H1 (cell line): ENCODE data around the gene CCDC33. TPM values are rescaled to one million over a fixed set of nuclear protein-coding genes. Genes with fewer than 3 reads are reported as not detected.

Experiments
- CTCF ChIA-PET: fragments of 300-600 bp; sonication (Branson Sonifier 250); formaldehyde crosslinking; loops from one replicate; lab custom pipeline; 2021; ENCODE audit not compliant: partially characterized antibody; lab: Charles Lee
- POLR2A ChIA-PET: fragments of 300-600 bp; sonication (Branson Sonifier 250); formaldehyde crosslinking; loops from one replicate; lab custom pipeline; 2021; ENCODE audit warnings: inconsistent platforms; ENCODE audit not compliant: partially characterized antibody; lab: Charles Lee
- DNase-seq, 2 experiments: peaks; one replicate each; pipeline versions ENCODE4 v3.0.0 to v3.0.0-alpha.2; 2010 to 2022; ENCODE audit warnings: low spot score in 2 of 2, low read depth in 1 of 2, mixed read lengths in 1 of 2
- FAIRE-seq: peaks from 2 replicates; lab custom pipeline; 2011; peaks lifted over from hg19 to GRCh38; lab: Jason Lieb, UNC
- H2AFZ ChIP-seq: 2 replicates; pipeline ENCODE4 v1.8.1; 2012; ENCODE audit warnings: low read length, inconsistent platforms
- H2AK5ac ChIP-seq: 2 replicates; pipeline ENCODE4 v1.6.1; 2013; ENCODE audit warnings: low read depth, low read length
- H2BK120ac ChIP-seq: replicated peaks from 2 replicates; pipeline ENCODE3; 2013; ENCODE audit warnings: low read depth, low read length, inconsistent platforms
- H2BK12ac ChIP-seq: 2 replicates; pipeline ENCODE4 v1.6.1; 2013; ENCODE audit warnings: low read depth, low read length
- H2BK15ac ChIP-seq: 2 replicates; pipeline ENCODE4 v1.6.1; 2013; ENCODE audit warnings: low read length
- H2BK20ac ChIP-seq: 2 replicates; pipeline ENCODE4 v1.6.1; 2013; ENCODE audit warnings: low read length
- H2BK5ac ChIP-seq: 2 replicates; pipeline ENCODE4 v1.6.1; 2013; ENCODE audit warnings: low read depth, low read length
- H3K14ac ChIP-seq: 2 replicates; pipeline ENCODE4 v1.6.1; 2013; ENCODE audit warnings: inconsistent platforms; ENCODE audit not compliant: insufficient read length
- H3K18ac ChIP-seq: 2 replicates; pipeline ENCODE4 v1.6.1; 2013; ENCODE audit warnings: low read length; ENCODE audit errors: extremely low read depth
- H3K23ac ChIP-seq: 2 replicates; pipeline ENCODE4 v1.6.1; 2013; ENCODE audit warnings: inconsistent platforms; ENCODE audit not compliant: insufficient read length
- H3K23me2 ChIP-seq: 2 replicates; pipeline ENCODE4 v1.6.1; 2013; ENCODE audit warnings: low read depth, low read length
- H3K27ac ChIP-seq: 2 replicates; pipeline ENCODE4 v1.6.1; 2011; ENCODE audit warnings: low read depth, low read length, inconsistent platforms
- H3K27me3 ChIP-seq, 4 experiments: replicated peaks in 1 of 4; 1 replicate in 1 of 4; 2 replicates in 3 of 4; pipeline versions ENCODE4 v1.6.1 to v1.8.1; 2011 to 2013; ENCODE audit warnings: low read length in 3 of 4, mild to moderate bottlenecking in 3 of 4, inconsistent platforms in 2 of 4, mixed read lengths in 2 of 4, moderate library complexity in 1 of 4; ENCODE audit not compliant: control insufficient read depth in 3 of 4, insufficient read depth in 3 of 4; ENCODE audit errors: extremely low read depth in 1 of 4
- H3K36me3 ChIP-seq, 4 experiments: 2 replicates each; pipeline versions ENCODE4 v1.6.1 to v1.8.1; 2011 to 2013; ENCODE audit warnings: mild to moderate bottlenecking in 4 of 4, low read length in 3 of 4, moderate library complexity in 2 of 4, control low read depth in 1 of 4, inconsistent platforms in 1 of 4; ENCODE audit not compliant: insufficient read depth in 4 of 4, control insufficient read depth in 2 of 4
- H3K4ac ChIP-seq: replicated peaks from 2 replicates; pipeline ENCODE3; 2013; ENCODE audit warnings: low read length, low read depth, mixed read lengths, inconsistent platforms; ENCODE audit not compliant: insufficient read length
- H3K4me1 ChIP-seq, 4 experiments: replicated peaks in 1 of 4; 1 replicate in 1 of 4; 2 replicates in 3 of 4; pipeline versions ENCODE4 v1.6.1 to v1.8.1; 2011 to 2013; ENCODE audit warnings: low read length in 3 of 4, inconsistent platforms in 2 of 4, mixed read lengths in 1 of 4; ENCODE audit not compliant: insufficient read depth in 4 of 4, control insufficient read depth in 3 of 4
- H3K4me2 ChIP-seq, 2 experiments: 2 replicates each; pipeline versions ENCODE4 v1.6.1 to v1.8.1; 2011 to 2013; ENCODE audit warnings: low read depth in 2 of 2, low read length in 2 of 2, control low read depth in 1 of 2, inconsistent platforms in 1 of 2, mild to moderate bottlenecking in 1 of 2; ENCODE audit not compliant: insufficient read depth in 1 of 2
- H3K4me3 ChIP-seq, 4 experiments: fragments of 200-600, 300-600 bp in 1 of 4; sonication (generic), shearing (Covaris generic), sonication (Bioruptor Twin) in 1 of 4; 2 replicates each; pipeline versions ENCODE4 v1.5.1 to v1.8.1; 2011 to 2016; ENCODE audit warnings: low read length in 4 of 4, low read depth in 3 of 4, control low read depth in 2 of 4, inconsistent platforms in 2 of 4, mild to moderate bottlenecking in 2 of 4, mixed read lengths in 1 of 4, moderate library complexity in 1 of 4; ENCODE audit not compliant: insufficient read depth in 2 of 4; ENCODE audit errors: extremely low read depth in 1 of 4
- H3K56ac ChIP-seq: replicated peaks from 2 replicates; pipeline ENCODE3; 2013; ENCODE audit warnings: low read depth, mild to moderate bottlenecking, mixed read lengths, low read length, inconsistent platforms; ENCODE audit not compliant: insufficient read length
- H3K79me1 ChIP-seq: 2 replicates; pipeline ENCODE4 v1.6.1; 2013; ENCODE audit warnings: low read depth, low read length, control low read depth
- H3K79me2 ChIP-seq, 2 experiments: 2 replicates each; pipeline versions ENCODE4 v1.6.1 to v1.8.1; 2012 to 2013; ENCODE audit warnings: low read length in 2 of 2, mild to moderate bottlenecking in 2 of 2, inconsistent platforms in 1 of 2; ENCODE audit not compliant: insufficient read depth in 2 of 2, control insufficient read depth in 1 of 2
- H3K9ac ChIP-seq, 4 experiments: replicated peaks in 1 of 4; 1 replicate in 1 of 4; 2 replicates in 3 of 4; pipeline versions ENCODE4 v1.6.1 to v1.8.1; 2011 to 2013; ENCODE audit warnings: low read depth in 3 of 4, low read length in 3 of 4, control low read depth in 2 of 4, mild to moderate bottlenecking in 2 of 4, moderate library complexity in 2 of 4, inconsistent platforms in 1 of 4; ENCODE audit errors: extremely low read depth in 1 of 4
- H3K9me3 ChIP-seq, 2 experiments: 2 replicates each; pipeline versions ENCODE4 v1.6.1 to v1.8.1; 2012 to 2013; ENCODE audit warnings: mild to moderate bottlenecking in 2 of 2, moderate library complexity in 2 of 2, control low read depth in 1 of 2, inconsistent platforms in 1 of 2, low read depth in 1 of 2, low read length in 1 of 2, mixed read lengths in 1 of 2; ENCODE audit not compliant: insufficient read depth in 2 of 2
- H4K20me1 ChIP-seq, 2 experiments: replicated peaks in 1 of 2; 2 replicates each; pipeline versions ENCODE3 to v1.8.1; 2011 to 2013; ENCODE audit warnings: inconsistent platforms in 2 of 2, low read length in 2 of 2, mild to moderate bottlenecking in 1 of 2; ENCODE audit not compliant: insufficient read depth in 2 of 2, control insufficient read depth in 1 of 2
- H4K5ac ChIP-seq: 2 replicates; pipeline ENCODE4 v1.6.1; 2013; ENCODE audit warnings: low read length, low read depth, mixed read lengths, inconsistent platforms; ENCODE audit not compliant: insufficient read length
- H4K8ac ChIP-seq: 2 replicates; pipeline ENCODE4 v1.8.0; 2013; ENCODE audit warnings: mild to moderate bottlenecking, moderate library complexity, low read length, inconsistent platforms; ENCODE audit not compliant: insufficient read depth; ENCODE audit errors: extremely low read depth
- H4K91ac ChIP-seq: replicated peaks from 2 replicates; pipeline ENCODE3; 2013; ENCODE audit warnings: low read length, mixed read lengths, inconsistent platforms; ENCODE audit not compliant: insufficient read length
- CEBPB ChIP-seq: IDR thresholded peaks from 2 replicates; pipeline ENCODE4 v1.6.1; 2012; ENCODE audit warnings: low read depth, low read length
- E2F6 ChIP-seq: IDR thresholded peaks from 2 replicates; pipeline ENCODE4 v1.6.1; 2012; ENCODE audit warnings: inconsistent platforms
- GTF2F1 ChIP-seq: IDR thresholded peaks from 2 replicates; pipeline ENCODE4 v1.6.1; 2012; ENCODE audit warnings: low read depth, low read length, improper control_type of control experiment, borderline replicate concordance
- KDM1A ChIP-seq: fragments of 200-600, 300-600 bp; sonication (generic); IDR thresholded peaks from 2 replicates; pipeline ENCODE4 v1.7.1; 2016; ENCODE audit warnings: mild to moderate bottlenecking, low read length, borderline replicate concordance
- MAX ChIP-seq: IDR thresholded peaks from 2 replicates; pipeline ENCODE4 v1.6.1; 2012; ENCODE audit warnings: inconsistent platforms
- NANOG ChIP-seq: IDR thresholded peaks from 2 replicates; pipeline ENCODE4 v1.6.1; 2011; ENCODE audit warnings: low read length, low read depth, mild to moderate bottlenecking, inconsistent platforms; ENCODE audit not compliant: insufficient read depth, poor library complexity, severe bottlenecking
- POLR2A ChIP-seq, 2 experiments: IDR thresholded peaks; 1 replicate in 1 of 2; 2 replicates in 1 of 2; pipeline ENCODE4 v1.6.1; 2011; ENCODE audit warnings: low read depth in 2 of 2, low read length in 2 of 2, mild to moderate bottlenecking in 2 of 2; ENCODE audit errors: control extremely low read depth in 1 of 2
- POU5F1 ChIP-seq: IDR thresholded peaks from 2 replicates; pipeline ENCODE4 v1.6.1; 2011; ENCODE audit warnings: low read depth, mild to moderate bottlenecking, low read length, moderate library complexity
- RFX5 ChIP-seq: IDR thresholded peaks from 2 replicates; pipeline ENCODE4 v1.6.1; 2011; ENCODE audit warnings: low read depth, low read length, improper control_type of control experiment, borderline replicate concordance
- RXRA ChIP-seq: IDR thresholded peaks from 2 replicates; pipeline ENCODE4 v1.6.1; 2011; ENCODE audit warnings: low read depth, mild to moderate bottlenecking, low read length, moderate library complexity; ENCODE audit not compliant: insufficient read depth
- SP4 ChIP-seq: IDR thresholded peaks from 2 replicates; pipeline ENCODE4 v1.6.1; 2012; ENCODE audit warnings: low read length, inconsistent platforms
- TEAD4 ChIP-seq: IDR thresholded peaks from 2 replicates; pipeline ENCODE4 v1.6.1; 2012; ENCODE audit warnings: low read depth, low read length, inconsistent platforms, mixed read lengths
- WGBS, 2 experiments: shearing (Covaris generic) in 1 of 2; methylation state at CpG; one replicate each; pipeline versions ENCODE4 v1.1.6 to v1.1.7; 2013 to 2015; ENCODE audit warnings: low lambda C conversion rate in 2 of 2, mixed read lengths in 2 of 2, inconsistent platforms in 1 of 2, low coverage in 1 of 2, missing lambda C conversion rate in 1 of 2; ENCODE audit not compliant: insufficient replicate concordance in 2 of 2, insufficient coverage in 1 of 2, insufficient read length in 1 of 2; ENCODE audit errors: extremely low coverage in 1 of 2, missing lambda C conversion rate in 1 of 2; 5-methylcytosine and 5-hydroxymethylcytosine counted together
- polyA plus RNA-seq, 7 experiments: library from polyadenylated mRNA; depleted of rRNA in 3 of 7; stranded (reverse) in 5 of 7; unstranded in 2 of 7; fragments of >200 nt in 5 of 7; fragments of 200-250 nt in 2 of 7; gene quantifications; 1 replicate in 5 of 7; 2 replicates in 1 of 7; 4 replicates in 1 of 7; pipeline versions ENCODE4 v1.2.1 to v1.2.3, GENCODE V29; 2011 to 2013; ENCODE audit warnings: missing spikeins in 2 of 7, mixed read lengths in 2 of 7
- total RNA-seq: library from RNA; stranded (reverse); fragmentation: NEBNext Ultra II Directional; extraction: Animal tissue kit (Norgen Biotek cat#: 25700); gene quantifications from 2 replicates; pipeline ENCODE4 v1.2.1, GENCODE V29; 2021

The CCDC33 gene
- total and polyA plus RNA-seq, 2 of the 8 experiments (the other 6 are each of a cell fraction or from before 2014, with no cell fraction given): 2.0 to 2.7 TPM

GRCh38 chr15:74336061-74337005 lies 100.2 kb downstream of the CCDC33 start:
- Histone ChIP-seq H3K14ac (no peak overlapping the region), H3K4me3 (no peak overlapping the region), H3K4me2 (no peak overlapping the region), H2AK5ac (no peak overlapping the region), H2AFZ (no peak overlapping the region), H3K79me2 (no peaks in the 10 kb centered on the region), H3K9me3 (no peaks in the 10 kb centered on the region), H3K27ac (no peak overlapping the region), H2BK5ac (no peak overlapping the region), H2BK15ac (no peak overlapping the region), H2BK12ac (no peak overlapping the region), H4K20me1 (no peaks in the 10 kb centered on the region), H3K4me1 (no peaks in the 10 kb centered on the region; a peak in 1 of 7 replicates), H4K8ac (no peak overlapping the region), H3K79me1 (no peaks in the 10 kb centered on the region), H2BK120ac (no peak overlapping the region), H2BK20ac (no peak overlapping the region), H3K23me2 (no peaks in the 10 kb centered on the region), H3K36me3 (no peaks in the 10 kb centered on the region; a peak in 1 of 8 replicates), H4K5ac (no peak overlapping the region), H3K56ac (no peak overlapping the region), H4K91ac (no peak overlapping the region), H3K4ac (no peak overlapping the region), H3K9ac (no peak overlapping the region), H3K18ac (no peak overlapping the region), H3K27me3 (no peaks in the 10 kb centered on the region), H3K23ac (no peak overlapping the region)
- WGBS, 2 experiments: 89% methylated on average over 9 of the region's 9 CpGs; no CpG with 5 or more reads in 1 of the 2 experiments
- DNase-seq (no peak), FAIRE-seq (no peak)
- ChIA-PET CTCF (interaction anchor here (1.1 to 9.4 kb wide), 6 partner anchors 9 to 372 kb away, joined by 3 to 75 read pairs (median 3); no protein-coding TSS in a partner anchor), POLR2A (interaction anchor here (1.4 kb wide), 1 partner anchor 10 kb away, joined by 4 read pairs; no protein-coding TSS in a partner anchor)
- TF ChIP-seq E2F6 (no peak), CEBPB (no peak), TEAD4 (no peak), RFX5 (no peak), SP4 (no peak), POLR2A (IDR thresholded peaks at IDR 0.05; ENCODE audit: control extremely low read depth in 1 of 2, low read depth in 2 of 2, low read length in 2 of 2) (no peak), GTF2F1 (no peak), NANOG (no peak), RXRA (no peak), POU5F1 (no peak), KDM1A (no peak), MAX (no peak)
